Adrenal gland (tissue), 19 donors: Measurements from ENCODE around the gene NELFA. TPM values are rescaled to one million over a fixed set of nuclear protein-coding genes. Genes with fewer than 3 reads are reported as not detected.

Experiments used
- DNase-seq, 7 donors: peaks; one replicate each; pipeline ENCODE4 v3.0.0-alpha.2; 2019 to 2020
- H3K27ac ChIP-seq, 5 donors: fragments of 200-600 bp; sonication (generic) in 4 of 5; 1 replicate in 3 of 5; 2 replicates in 2 of 5; pipeline versions ENCODE4 v1.5.1 to v1.8.0; 2016 to 2020; ENCODE audit warnings: mild to moderate bottlenecking in 1 of 5
- H3K27me3 ChIP-seq: fragments of 200-600 bp; 2 replicates; pipeline ENCODE4 v1.8.0; 2021
- H3K36me3 ChIP-seq, 2 donors: fragments of 200-600 bp; replicated peaks in 1 of 2; 1 replicate in 1 of 2; 2 replicates in 1 of 2; pipeline versions ENCODE4 v1.5.1 to v1.8.0; 2018 to 2022
- H3K4me1 ChIP-seq, 2 donors: fragments of 200-600 bp; replicated peaks in 1 of 2; 1 replicate in 1 of 2; 2 replicates in 1 of 2; pipeline versions ENCODE4 v1.5.1 to v1.8.0; 2018 to 2021
- H3K4me3 ChIP-seq, 4 donors: fragments of 200-600 bp; sonication (generic) in 3 of 4; one replicate each; pipeline ENCODE4 v1.5.1; 2016 to 2018
- H3K9me3 ChIP-seq, 3 donors: fragments of 200-600 bp; sonication (generic) in 1 of 3; replicated peaks in 1 of 3; 1 replicate in 2 of 3; 2 replicates in 1 of 3; pipeline versions ENCODE4 v1.5.1 to v1.8.0; 2016 to 2021
- CTCF ChIP-seq, 6 experiments: fragments of 450-650 bp in 4 of 6; fragments of 200-600 bp in 2 of 6; sonication (generic) in 1 of 6; IDR thresholded peaks; 1 replicate in 5 of 6; 2 replicates in 1 of 6; pipeline versions ENCODE4 v1.5.1 to v1.8.0; 2016 to 2021; ENCODE audit warnings: antibody characterized with exemption in 6 of 6, mild to moderate bottlenecking in 2 of 6, moderate library complexity in 1 of 6
- POLR2A ChIP-seq, 2 donors: fragments of 450-650 bp; IDR thresholded peaks; one replicate each; pipeline ENCODE4 v1.6.1; 2017; ENCODE audit warnings: antibody characterized with exemption in 2 of 2, mild to moderate bottlenecking in 2 of 2, moderate library complexity in 1 of 2
- WGBS, 4 donors: extraction: QIAGEN DNeasy Blood & Tissue Kit in 2 of 4; methylation state at CpG; one replicate each; pipeline versions ENCODE4 v1.1.5 to v1.1.7; 2013 to 2017; 5-methylcytosine and 5-hydroxymethylcytosine counted together
- intact Hi-C, 2 donors: fragments of 100-400 bp; cut with DNase I; formaldehyde crosslinking; loops; one replicate each; pipeline versions ENCODE4 v1.14.1 to v1.15.0; 2022 to 2023
- long read RNA-seq, 10 donors: library from polyadenylated mRNA in 3 of 10; unstranded in 2 of 10; stranded (forward) in 1 of 10; transcript quantifications; one replicate each; pipeline ENCODE4 v2.0.0 and lab custom pipeline, GENCODE V29; 2021 to 2026
- polyA plus RNA-seq, 3 donors: library from polyadenylated mRNA; stranded (reverse); fragments of 200-250 nt in 2 of 3; fragments of 350-450 nt in 1 of 3; fragmentation: Illumina TruSeq in 1 of 3; extraction: RNeasy Lipid Tissue Mini Kit (QIAGEN cat#74804) in 1 of 3; gene quantifications; one replicate each; pipeline ENCODE4 v1.2.3, GENCODE V29; 2013 to 2014
- total RNA-seq, 9 donors: library from RNA; depleted of rRNA in 4 of 9; stranded (reverse); fragments of >200 nt in 4 of 9; fragments of 120-200 nt in 1 of 9; fragmentation: NEBNext Ultra II Directional in 1 of 9; extraction: Animal tissue kit (Norgen Biotek cat#: 25700) in 1 of 9; gene quantifications; one replicate each; pipeline versions ENCODE4 v1.1.0 to v1.2.4, GENCODE V29; 2013 to 2023
- donor health status: healthy with polysubstance abuse.
- donor health status: Bipolar disorder and iron deficiency.
- donor health status: DM: yes; HTN: yes; CAD: no.
- donor health status: DM: no; HTN: no; CAD: no.
- donor health status: DM: no; HTN: no; CAD: no.
- donor health status: DM: yes; HTN: yes; CAD: no.

Gene NELFA
- total RNA-seq = 10 to 100 TPM; 13.5 to 50.3 (median 23.8) TPM
- 10 to 100 TPM in 2 of 3 donors, 1 to 10 TPM in 1; 8.5 to 55.2 (median 34.0) TPM for polyA plus RNA-seq
- long read RNA-seq, donor 1, partial matches to known transcripts = 0 of 2 reads
- long read RNA-seq, donor 1, other reads (novel, unspliced or antisense) = 0 of 2 reads
- long read RNA-seq, donor 2, transcript NELFA-202 (11 exons, 3,343 nt) = major isoform, 8 of 9 reads
- long read RNA-seq, donor 2, partial matches to known transcripts = 0 of 9 reads
- long read RNA-seq, donor 2, other reads (novel, unspliced or antisense) = 0 of 9 reads
- long read RNA-seq, donor 3, partial matches to known transcripts = 0 of 2 reads
- long read RNA-seq, donor 3, other reads (novel, unspliced or antisense) = 0 of 2 reads
- long read RNA-seq, donor 4, transcript NELFA-202 (11 exons, 3,343 nt) = major isoform, 12 of 17 reads
- long read RNA-seq, donor 4, partial matches to known transcripts = 5 of 17 reads
- long read RNA-seq, donor 4, other reads (novel, unspliced or antisense) = 0 of 17 reads
- long read RNA-seq, donor 5, transcript NELFA-202 (11 exons, 3,343 nt) = major isoform, 56 of 71 reads
- long read RNA-seq, donor 5, partial matches to known transcripts = 9 of 71 reads
- long read RNA-seq, donor 5, other reads (novel, unspliced or antisense) = 6 of 71 reads
- long read RNA-seq, donor 6, transcript NELFA-202 (11 exons, 3,343 nt) = major isoform, 11 of 14 reads
- long read RNA-seq, donor 6, partial matches to known transcripts = 1 of 14 reads
- long read RNA-seq, donor 6, other reads (novel, unspliced or antisense) = 1 of 14 reads
- long read RNA-seq, donor 7, partial matches to known transcripts = 0 of 3 reads
- long read RNA-seq, donor 7, other reads (novel, unspliced or antisense) = 0 of 3 reads
- long read RNA-seq, donor 8, transcript NELFA-202 (11 exons, 3,343 nt) = major isoform, 9 of 11 reads
- long read RNA-seq, donor 8, partial matches to known transcripts = 0 of 11 reads
- long read RNA-seq, donor 8, other reads (novel, unspliced or antisense) = 0 of 11 reads
- long read RNA-seq, donor 9, transcript NELFA-202 (11 exons, 3,343 nt) = major isoform, 5 of 6 reads
- long read RNA-seq, donor 9, partial matches to known transcripts = 0 of 6 reads
- long read RNA-seq, donor 9, other reads (novel, unspliced or antisense) = 0 of 6 reads
- long read RNA-seq, donor 10, partial matches to known transcripts = 0 of 4 reads
- long read RNA-seq, donor 10, other reads (novel, unspliced or antisense) = 0 of 4 reads

GRCh38 chr4:2008921-2009650, at the start of gene NELFA:
Gene NELFA (minus strand): TSS chr4:2008974. CDS start chr4:2008959, 15 bp downstream.
- WGBS, 4 donors = 0 to 1% (median 0%) methylated on average over 5 to 95 of the region's 95 CpGs
- TF ChIP-seq CTCF (IDR thresholded peaks at IDR 0.05) (peak in 5 of 6 experiments; percentile 43 to 78 (median 61)), POLR2A (IDR thresholded peaks at IDR 0.05) (peak; percentile 73 to 89)
- H3K9me3 ChIP-seq = no peaks in the 10 kb centered on the region
- H3K27ac ChIP-seq = peak within 1 kb of the TSS; percentile 89 to 100 (median 96)
- no peaks in the 10 kb centered on the region for H3K36me3 ChIP-seq
- peak within 1 kb of the TSS; percentile 68 to 100 (median 88) for H3K4me3 ChIP-seq
- H3K4me1 ChIP-seq = peaks cover 9 to 32% of the 10 kb centered on the region in 2 donors
- intact Hi-C loops = loop anchor here in 1 of 2 donors (10.0 kb wide), 1 partner anchor 94 kb away; no protein-coding TSS in a partner anchor
- DNase-seq = peak; percentile 94 to 98 (median 97)
- no peaks in the 10 kb centered on the region for H3K27me3 ChIP-seq

- H3K27me3 ChIP-seq = peaks cover 33% of the 10 kb centered on the region
Observed at GRCh38 chr4:2057382-2058065, 48.8 kb upstream of the NELFA start.

GRCh38 chr4:2054217-2054616, 45.4 kb upstream of the NELFA start:
- Histone ChIP-seq H3K27ac (no peak overlapping the region), H3K27me3 (peaks cover 22% of the 10 kb centered on the region), H3K9me3 (no peaks in the 10 kb centered on the region), H3K4me3 (no peak overlapping the region), H3K4me1 (no peaks in the 10 kb centered on the region), H3K36me3 (no peaks in the 10 kb centered on the region)
- TF ChIP-seq POLR2A (IDR thresholded peaks at IDR 0.05) (no peak), CTCF (IDR thresholded peaks at IDR 0.05) (no peak)
- 67 to 77% (median 75%) methylated on average over 6 of the region's 6 CpGs for WGBS, 4 donors
- intact Hi-C loops = no loop called here
- DNase-seq = no peak

More at GRCh38 chr4:2057382-2058065, 48.8 kb upstream of the NELFA start:
- Histone ChIP-seq H3K4me1 (no peaks in the 10 kb centered on the region), H3K4me3 (no peak overlapping the region), H3K9me3 (no peaks in the 10 kb centered on the region), H3K36me3 (no peaks in the 10 kb centered on the region), H3K27ac (no peak overlapping the region)
- no peak for TF ChIP-seq POLR2A (IDR thresholded peaks at IDR 0.05)
- no peak for TF ChIP-seq CTCF (IDR thresholded peaks at IDR 0.05)
- intact Hi-C loops = no loop called here
- 80 to 86% (median 81%) methylated on average over 26 of the region's 26 CpGs for WGBS, 4 donors
- peak in 1 of 7 donors; percentile 3 for DNase-seq
